ENCODE measurements around the gene NUDT3.

GRCh38 chr6:34438705-34439104, 46.2 kb upstream of the NUDT3 start:
- TF ChIP-seq EZH2 (IDR thresholded peaks at IDR 0.05; ENCODE audit: borderline replicate concordance, low read length) (no peak), CTCF (IDR thresholded peaks at IDR 0.05; ENCODE audit: low read length) (no peak)

Data from OCI-LY1 (cell line).